ENCODE results near the gene PFKP.

GRCh38 chr10:3090388-3090787 is 23.0 kb downstream of the PFKP start:
- TF ChIP-seq, protein P1, sequence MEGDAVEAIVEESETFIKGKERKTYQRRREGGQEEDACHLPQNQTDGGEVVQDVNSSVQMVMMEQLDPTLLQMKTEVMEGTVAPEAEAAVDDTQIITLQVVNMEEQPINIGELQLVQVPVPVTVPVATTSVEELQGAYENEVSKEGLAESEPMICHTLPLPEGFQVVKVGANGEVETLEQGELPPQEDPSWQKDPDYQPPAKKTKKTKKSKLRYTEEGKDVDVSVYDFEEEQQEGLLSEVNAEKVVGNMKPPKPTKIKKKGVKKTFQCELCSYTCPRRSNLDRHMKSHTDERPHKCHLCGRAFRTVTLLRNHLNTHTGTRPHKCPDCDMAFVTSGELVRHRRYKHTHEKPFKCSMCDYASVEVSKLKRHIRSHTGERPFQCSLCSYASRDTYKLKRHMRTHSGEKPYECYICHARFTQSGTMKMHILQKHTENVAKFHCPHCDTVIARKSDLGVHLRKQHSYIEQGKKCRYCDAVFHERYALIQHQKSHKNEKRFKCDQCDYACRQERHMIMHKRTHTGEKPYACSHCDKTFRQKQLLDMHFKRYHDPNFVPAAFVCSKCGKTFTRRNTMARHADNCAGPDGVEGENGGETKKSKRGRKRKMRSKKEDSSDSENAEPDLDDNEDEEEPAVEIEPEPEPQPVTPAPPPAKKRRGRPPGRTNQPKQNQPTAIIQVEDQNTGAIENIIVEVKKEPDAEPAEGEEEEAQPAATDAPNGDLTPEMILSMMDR (IDR thresholded peaks at IDR 0.05; ENCODE audit: low read length), result no peak
- TF ChIP-seq EZH2 (optimal IDR thresholded peaks at IDR 0.05; ENCODE audit: low read depth, low read length) (no peak), EZH2phosphoT487 (IDR thresholded peaks at IDR 0.05; ENCODE audit: low read length) (no peak)

Measured in MM.1S (cell line).